Kidney epithelial cell (primary cell): Measurements from ENCODE around the gene KRT86. TPM values are rescaled to one million over a fixed set of nuclear protein-coding genes. Genes with fewer than 3 reads are reported as not detected.
A peak's percentile ranks its signal among the peaks of the same experiment; 100 is the strongest.

Experiments
- DNase-seq: peaks from one replicate; pipeline ENCODE4 v3.0.0-alpha.2; 2010; ENCODE audit warnings: low read depth
- H3K27me3 ChIP-seq: 2 replicates; pipeline ENCODE4 v1.6.0; 2011; ENCODE audit warnings: low read length; ENCODE audit not compliant: control insufficient read depth, insufficient read depth
- H3K36me3 ChIP-seq: 2 replicates; pipeline ENCODE4 v1.5.1; 2011; ENCODE audit warnings: low read length; ENCODE audit not compliant: control insufficient read depth, insufficient read depth
- H3K4me3 ChIP-seq: 2 replicates; pipeline ENCODE4 v1.5.1; 2011; ENCODE audit warnings: low read depth, mild to moderate bottlenecking, control low read depth, low read length
- total RNA-seq: library from RNA; depleted of rRNA; stranded (reverse); fragments of >200 nt; gene quantifications from 2 replicates; pipeline ENCODE4 v1.2.3, GENCODE V29; 2015
- TF ChIP-seq, protein P1 (sequence below): IDR thresholded peaks from 2 replicates; pipeline ENCODE4 v1.5.1; 2011; ENCODE audit warnings: mild to moderate bottlenecking, moderate library complexity, low read length, control low read depth, inconsistent platforms; ENCODE audit not compliant: insufficient read depth, poor library complexity, severe bottlenecking

KRT86 gene
- total RNA-seq, 1 donor from 2014 or later: 6.9 TPM

DNA sequence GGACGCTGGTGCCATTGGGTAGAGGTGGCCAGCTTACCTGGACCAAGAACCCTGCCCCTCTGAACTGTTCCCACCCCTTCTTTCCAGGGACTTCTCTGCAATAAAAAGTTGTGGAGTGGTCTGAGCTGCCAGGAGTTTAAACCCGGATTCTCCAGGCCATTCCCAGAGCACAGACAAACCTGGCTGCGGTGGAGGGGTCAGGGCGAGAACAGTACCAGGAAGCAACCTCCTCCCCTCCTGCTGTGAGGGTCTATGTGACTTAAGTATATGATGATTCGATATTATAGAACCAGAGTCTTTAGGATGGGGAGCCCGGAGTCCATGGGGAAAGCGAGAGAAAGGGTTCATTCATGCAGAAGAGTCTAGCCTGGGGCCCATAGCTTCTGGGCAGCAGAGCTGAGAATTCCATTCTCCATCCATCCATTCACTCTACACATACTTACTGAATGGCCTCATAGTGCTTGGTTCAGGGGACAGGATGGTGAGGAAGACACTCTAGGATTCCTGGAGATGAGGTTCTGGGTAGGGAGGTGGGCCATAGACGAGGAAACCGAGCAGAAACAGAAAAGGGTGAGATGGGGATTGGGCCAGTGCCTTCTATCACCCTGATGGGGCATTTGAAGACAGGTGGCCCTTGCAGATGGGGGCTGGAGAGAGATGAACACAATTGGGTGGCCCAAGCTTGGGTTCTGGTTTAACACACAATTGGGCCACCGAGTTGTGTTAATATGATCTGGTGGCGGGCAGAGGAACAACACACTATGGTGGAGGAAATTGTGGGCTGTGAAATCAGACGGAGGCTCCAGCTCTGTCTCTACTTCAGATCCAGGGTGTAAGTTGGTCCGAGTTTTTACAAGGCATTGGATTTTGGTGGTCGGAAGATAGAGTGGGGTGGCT is 5.2 kb downstream of the KRT86 start:
- Histone ChIP-seq H3K36me3 (no peaks in the 10 kb centered on the region), H3K27me3 (no peaks in the 10 kb centered on the region), H3K4me3 (no peak overlapping the region)
- peak; percentile 64 for DNase-seq
- TF ChIP-seq, protein P1, sequence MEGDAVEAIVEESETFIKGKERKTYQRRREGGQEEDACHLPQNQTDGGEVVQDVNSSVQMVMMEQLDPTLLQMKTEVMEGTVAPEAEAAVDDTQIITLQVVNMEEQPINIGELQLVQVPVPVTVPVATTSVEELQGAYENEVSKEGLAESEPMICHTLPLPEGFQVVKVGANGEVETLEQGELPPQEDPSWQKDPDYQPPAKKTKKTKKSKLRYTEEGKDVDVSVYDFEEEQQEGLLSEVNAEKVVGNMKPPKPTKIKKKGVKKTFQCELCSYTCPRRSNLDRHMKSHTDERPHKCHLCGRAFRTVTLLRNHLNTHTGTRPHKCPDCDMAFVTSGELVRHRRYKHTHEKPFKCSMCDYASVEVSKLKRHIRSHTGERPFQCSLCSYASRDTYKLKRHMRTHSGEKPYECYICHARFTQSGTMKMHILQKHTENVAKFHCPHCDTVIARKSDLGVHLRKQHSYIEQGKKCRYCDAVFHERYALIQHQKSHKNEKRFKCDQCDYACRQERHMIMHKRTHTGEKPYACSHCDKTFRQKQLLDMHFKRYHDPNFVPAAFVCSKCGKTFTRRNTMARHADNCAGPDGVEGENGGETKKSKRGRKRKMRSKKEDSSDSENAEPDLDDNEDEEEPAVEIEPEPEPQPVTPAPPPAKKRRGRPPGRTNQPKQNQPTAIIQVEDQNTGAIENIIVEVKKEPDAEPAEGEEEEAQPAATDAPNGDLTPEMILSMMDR: no peak

DNA sequence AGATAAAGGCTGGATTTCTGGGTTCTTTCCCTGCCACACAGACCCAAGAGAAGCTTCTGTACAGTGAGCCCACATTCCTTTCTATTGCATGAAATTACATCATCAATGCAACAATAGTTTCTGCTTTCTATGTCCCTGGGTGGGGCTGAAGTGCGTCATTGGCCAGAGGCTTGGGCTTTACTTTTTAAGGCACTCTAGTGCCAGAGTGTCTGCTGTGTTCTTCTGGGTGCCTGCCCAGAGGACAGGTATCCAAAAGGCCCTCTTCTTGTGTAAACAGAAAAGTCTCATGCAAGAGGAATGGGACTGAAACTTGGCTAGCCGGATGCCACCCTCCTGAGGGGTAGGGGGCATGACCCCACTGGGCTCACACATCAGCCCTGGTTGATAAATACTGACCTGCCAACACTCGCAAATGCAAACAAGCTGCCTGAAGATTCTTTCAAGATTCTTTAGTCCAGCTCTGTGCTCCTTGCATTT is 5.9 kb downstream of the KRT86 start:
- TF ChIP-seq, protein P1: no peak
- peak; percentile 75 for DNase-seq
- Histone ChIP-seq H3K4me3 (no peak overlapping the region), H3K36me3 (no peaks in the 10 kb centered on the region), H3K27me3 (no peaks in the 10 kb centered on the region)

DNA sequence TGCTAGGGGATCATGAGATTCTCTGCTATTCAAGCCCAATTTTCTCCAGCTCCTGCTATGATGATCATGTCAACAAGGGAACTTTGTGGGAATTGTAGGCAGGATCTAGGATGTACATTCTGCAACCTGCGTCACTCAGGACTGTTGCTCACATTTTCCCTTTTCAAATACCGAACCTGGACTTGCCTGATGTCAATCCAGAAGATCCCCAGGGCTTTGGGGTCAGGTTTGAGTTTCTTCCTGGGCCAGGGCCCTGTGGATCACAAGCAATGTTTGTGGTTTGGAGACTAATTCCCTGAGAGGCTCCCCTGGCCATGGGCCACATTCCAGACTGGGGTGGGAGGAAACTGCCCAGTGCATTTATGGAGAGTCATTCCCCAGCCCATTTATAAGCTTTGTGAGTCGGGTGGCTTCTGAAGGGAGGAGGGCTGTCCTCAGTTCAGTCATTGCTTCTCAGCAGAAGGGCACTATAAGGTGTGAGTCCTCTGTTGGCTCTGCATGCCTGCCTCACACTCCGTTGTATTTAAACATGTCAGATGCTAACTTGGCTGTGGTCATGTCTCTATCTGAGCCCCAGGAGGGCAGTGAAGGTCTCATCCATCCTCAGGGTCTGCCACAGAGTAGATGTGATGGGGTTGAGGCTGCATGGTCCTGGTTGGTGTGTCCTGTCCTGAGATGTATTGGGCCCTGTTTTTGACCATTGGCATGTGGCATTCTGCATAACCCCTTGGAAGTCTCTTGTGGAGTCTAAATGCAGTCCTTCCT is 6.5 kb downstream of the KRT86 start:
- peak; percentile 85 for DNase-seq
- TF ChIP-seq, protein P1: no peak
- Histone ChIP-seq H3K27me3 (no peaks in the 10 kb centered on the region), H3K4me3 (no peak overlapping the region), H3K36me3 (no peaks in the 10 kb centered on the region)

DNA sequence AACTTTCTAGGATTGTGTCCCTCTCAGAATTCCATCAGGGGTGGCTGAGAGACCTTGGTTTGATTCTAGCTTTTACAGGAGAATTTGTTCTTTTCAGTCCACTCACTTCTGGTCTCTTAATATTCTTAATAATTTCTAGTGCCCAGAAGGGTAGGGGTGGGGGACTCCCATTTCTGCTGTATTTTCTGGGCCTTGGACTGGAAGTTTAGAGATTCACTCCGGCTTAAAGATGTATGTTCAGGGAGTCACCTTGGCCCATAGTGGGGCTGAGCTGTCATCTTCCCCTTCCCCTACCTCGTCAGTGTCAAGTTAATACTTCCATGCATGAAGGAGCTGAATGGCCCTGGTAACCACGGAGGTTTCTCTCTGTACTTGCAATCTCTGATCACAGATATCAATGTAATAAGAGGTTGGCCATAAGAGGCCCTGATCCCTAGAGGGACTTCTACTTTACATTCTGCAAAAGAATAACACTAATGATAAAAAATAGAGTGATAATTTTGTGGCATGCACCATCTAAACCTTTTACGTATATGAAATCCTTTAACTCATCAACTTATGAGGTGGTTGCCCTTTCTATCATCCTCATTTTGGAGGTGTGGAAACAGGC is 10.2 kb downstream of the KRT86 start:
- TF ChIP-seq, protein P1: no peak
- H3K27me3 ChIP-seq: no peaks in the 10 kb centered on the region
- no peak for DNase-seq
- H3K36me3 ChIP-seq: no peaks in the 10 kb centered on the region
- H3K4me3 ChIP-seq: no peak overlapping the region

DNA sequence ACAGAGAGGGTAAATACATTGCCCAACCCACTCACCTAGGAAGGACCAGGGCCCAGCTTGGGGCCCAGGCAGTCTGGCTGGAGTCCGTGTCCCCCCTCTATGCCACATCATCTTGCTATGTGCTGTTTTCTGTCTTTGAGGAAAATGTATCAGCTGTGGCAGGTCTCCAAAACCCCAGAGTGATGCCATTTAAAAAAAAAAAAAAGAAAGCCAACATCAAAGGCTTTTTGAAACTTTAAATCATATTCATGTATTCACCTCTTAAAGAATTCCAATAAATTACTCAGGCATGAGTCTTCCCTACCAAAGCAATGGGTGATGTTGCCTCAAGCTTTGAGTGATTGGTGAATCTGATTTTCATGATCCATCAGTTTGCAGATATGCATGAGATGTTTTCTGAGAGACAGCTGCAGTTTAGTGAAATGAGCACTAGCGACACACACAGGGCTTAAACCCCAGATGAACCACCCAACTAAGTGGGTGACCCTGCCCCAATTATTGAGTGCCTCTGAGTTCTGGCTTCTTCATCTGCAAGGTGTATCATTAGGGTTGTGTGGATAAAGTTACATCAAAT is 10.8 kb downstream of the KRT86 start:
- Histone ChIP-seq H3K4me3 (no peak overlapping the region), H3K27me3 (no peaks in the 10 kb centered on the region), H3K36me3 (no peaks in the 10 kb centered on the region)
- TF ChIP-seq, protein P1: no peak
- DNase-seq: no peak
